NCI-H460 (cell line): Measurements from ENCODE around the gene MEGF6. TPM values are rescaled to one million over a fixed set of nuclear protein-coding genes. Genes with fewer than 3 reads are reported as not detected.

ENCODE experiments used
- DNase-seq: peaks from one replicate; pipeline ENCODE4 v3.0.0-alpha.2; 2016; ENCODE audit warnings: low read depth; ENCODE audit errors: extremely low read depth
- total RNA-seq: library from RNA; depleted of rRNA; stranded (reverse); fragments of >200 nt; shearing (Covaris generic); gene quantifications from 2 replicates; pipeline ENCODE4 v1.2.3, GENCODE V29; 2014

Gene MEGF6
- total RNA-seq, 1 experiment from 2014 or later: 5.7 TPM

- no peak for DNase-seq
Measured at GRCh38 chr1:3464649-3465025, 146.7 kb downstream of the MEGF6 start.

- no peak for DNase-seq
Measured at GRCh38 chr1:3463891-3464648, 147.2 kb downstream of the MEGF6 start.

GRCh38 chr1:3463408-3463863 is 147.9 kb downstream of the MEGF6 start:
- no peak for DNase-seq

GRCh38 chr1:3463013-3463385 is 148.3 kb downstream of the MEGF6 start:
- DNase-seq: no peak

- DNase-seq: no peak
Measured at GRCh38 chr1:3462356-3463012, 148.8 kb downstream of the MEGF6 start.

GRCh38 chr1:3461934-3462275 is 149.4 kb downstream of the MEGF6 start:
- no peak for DNase-seq

GRCh38 chr1:3461238-3461933 is 149.9 kb downstream of the MEGF6 start:
- no peak for DNase-seq

- DNase-seq: no peak
Measured at GRCh38 chr1:3460672-3461131, 150.6 kb downstream of the MEGF6 start.

GRCh38 chr1:3459940-3460671 is 151.2 kb downstream of the MEGF6 start:
- DNase-seq: no peak

GRCh38 chr1:3459051-3459908 is 152.0 kb downstream of the MEGF6 start:
- no peak for DNase-seq

- no peak for DNase-seq
Measured at GRCh38 chr1:3457910-3458883, 153.1 kb downstream of the MEGF6 start.

GRCh38 chr1:3456964-3457909 is 154.1 kb downstream of the MEGF6 start:
- no peak for DNase-seq

- DNase-seq: no peak
Measured at GRCh38 chr1:3456449-3456963, 154.8 kb downstream of the MEGF6 start.

GRCh38 chr1:3455670-3456448 is 155.4 kb downstream of the MEGF6 start:
- DNase-seq: no peak

- no peak for DNase-seq
Measured at GRCh38 chr1:3454811-3455618, 156.3 kb downstream of the MEGF6 start.
